Activated CD8-positive, alpha-beta memory T cell treated with anti-CD3 and anti-CD28 coated beads for 24 hours (primary cell): ENCODE measurements around the gene TXNDC2.
"Not testable (repeated sequence)": the region's sequence is repeated elsewhere in the genome, so short reads cannot be mapped to it uniquely, and the experiment has no call there.

Source experiments
- DNase-seq: peaks from one replicate; pipeline ENCODE4 v3.0.0-alpha.2; 2020

The TXNDC2 gene

GRCh38 chr18:9885170-9886004 is at the start of gene TXNDC2:
Gene TXNDC2 (plus strand): TSS chr18:9885973. CDS start chr18:9886681, 708 bp downstream.
- DNase-seq, result no peak

DNA sequence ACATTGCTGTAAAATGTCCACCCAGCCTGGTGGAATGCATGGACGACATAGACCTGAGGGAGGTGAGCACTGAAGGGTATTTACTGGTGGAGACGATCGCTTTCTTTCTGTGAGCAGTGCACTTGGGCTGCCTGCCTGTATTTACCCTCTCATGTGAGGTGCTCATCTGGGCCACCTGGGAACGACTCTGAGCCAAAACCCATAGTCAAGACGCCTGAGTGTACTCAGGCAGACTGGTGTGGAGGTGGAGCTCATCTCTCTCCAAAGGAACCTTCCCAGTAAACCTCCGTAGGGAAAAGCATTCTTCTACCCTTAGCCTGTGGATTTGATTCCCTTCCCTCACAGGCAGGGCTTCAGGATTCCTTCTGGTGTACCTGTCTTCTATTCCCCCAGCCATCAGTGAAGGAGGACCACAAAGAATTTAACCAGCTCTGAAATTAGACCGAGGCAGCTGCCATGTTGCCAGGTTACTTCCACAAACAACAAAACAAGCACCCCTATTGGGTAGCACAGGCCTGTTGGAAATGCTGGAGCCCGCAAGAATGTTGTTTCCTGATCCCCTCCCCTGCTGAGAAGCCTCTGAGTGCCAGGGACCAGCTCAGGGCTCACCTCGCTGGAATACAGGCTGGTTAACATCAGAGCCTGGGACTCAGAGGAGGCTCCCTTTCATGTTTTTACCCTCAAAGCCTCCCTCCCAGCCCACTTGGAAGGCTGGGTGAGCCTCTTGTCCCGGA is 47.5 kb upstream of the TXNDC2 start:
- no peak for DNase-seq

DNA sequence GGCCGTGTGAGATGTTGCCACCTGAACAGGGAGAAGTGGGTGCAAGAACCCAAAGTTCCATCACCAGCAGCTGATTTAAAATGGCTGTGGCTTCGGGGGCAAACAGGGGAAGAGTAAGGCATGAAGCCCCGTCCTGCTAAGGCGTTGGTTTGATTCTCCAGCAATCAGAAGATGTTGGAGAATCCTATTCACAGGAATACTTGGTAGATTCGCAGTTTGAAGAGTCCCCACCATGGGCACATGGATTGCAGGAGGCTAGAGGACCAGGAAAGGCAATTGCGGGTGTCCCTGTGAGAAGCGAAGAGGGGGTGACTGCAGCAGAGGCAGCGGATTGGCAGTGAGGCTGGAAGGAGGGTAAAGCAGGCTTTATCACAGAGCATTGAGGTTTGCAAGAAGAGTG is 46.6 kb upstream of the TXNDC2 start:
- DNase-seq, result no peak

GRCh38 chr18:9839853-9840252 is 45.9 kb upstream of the TXNDC2 start:
- DNase-seq, result no peak

DNA sequence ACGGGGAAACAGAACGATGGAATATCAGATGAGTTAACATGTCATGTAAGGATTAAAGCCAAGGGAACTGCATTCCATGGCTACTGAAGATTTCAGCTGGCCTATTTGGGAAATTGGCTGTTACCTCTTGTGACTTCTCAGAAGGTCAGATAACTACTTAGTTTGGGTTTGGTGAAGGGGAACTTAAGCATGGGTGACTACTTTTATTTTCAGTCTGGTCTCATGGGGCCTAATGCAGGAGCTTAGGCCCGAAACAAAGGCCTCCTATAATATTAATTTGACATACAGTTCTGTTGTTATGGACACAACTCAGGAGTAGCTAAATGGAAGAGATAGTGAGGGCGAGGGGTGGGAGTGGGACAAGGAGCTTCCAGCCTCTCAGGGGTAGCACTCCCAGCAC is 44.0 kb upstream of the TXNDC2 start:
- no peak for DNase-seq

DNA sequence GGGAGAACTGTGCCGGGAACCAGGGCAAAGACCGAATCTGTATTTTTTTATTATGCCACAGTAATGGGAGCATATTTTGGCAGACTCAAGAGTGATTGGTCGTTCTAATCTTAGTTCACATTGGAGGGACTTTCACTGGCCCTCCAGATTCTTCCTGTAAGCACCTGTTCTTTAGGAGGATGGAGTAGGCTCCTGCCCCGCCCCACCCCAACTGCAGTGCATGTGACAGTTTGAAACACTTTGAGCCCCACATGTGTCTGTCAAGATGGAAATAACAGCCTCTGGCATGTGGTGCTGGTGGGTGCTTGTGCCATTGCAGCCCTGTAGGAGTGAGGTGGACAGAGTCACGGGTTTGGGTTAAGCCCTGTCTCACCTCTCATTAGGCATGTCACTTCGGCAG is 43.3 kb upstream of the TXNDC2 start:
- no peak for DNase-seq

GRCh38 chr18:9845256-9845655 is 40.5 kb upstream of the TXNDC2 start:
- no peak for DNase-seq

- no peak for DNase-seq
Observed at GRCh38 chr18:9846162-9846925, 39.4 kb upstream of the TXNDC2 start.

DNA sequence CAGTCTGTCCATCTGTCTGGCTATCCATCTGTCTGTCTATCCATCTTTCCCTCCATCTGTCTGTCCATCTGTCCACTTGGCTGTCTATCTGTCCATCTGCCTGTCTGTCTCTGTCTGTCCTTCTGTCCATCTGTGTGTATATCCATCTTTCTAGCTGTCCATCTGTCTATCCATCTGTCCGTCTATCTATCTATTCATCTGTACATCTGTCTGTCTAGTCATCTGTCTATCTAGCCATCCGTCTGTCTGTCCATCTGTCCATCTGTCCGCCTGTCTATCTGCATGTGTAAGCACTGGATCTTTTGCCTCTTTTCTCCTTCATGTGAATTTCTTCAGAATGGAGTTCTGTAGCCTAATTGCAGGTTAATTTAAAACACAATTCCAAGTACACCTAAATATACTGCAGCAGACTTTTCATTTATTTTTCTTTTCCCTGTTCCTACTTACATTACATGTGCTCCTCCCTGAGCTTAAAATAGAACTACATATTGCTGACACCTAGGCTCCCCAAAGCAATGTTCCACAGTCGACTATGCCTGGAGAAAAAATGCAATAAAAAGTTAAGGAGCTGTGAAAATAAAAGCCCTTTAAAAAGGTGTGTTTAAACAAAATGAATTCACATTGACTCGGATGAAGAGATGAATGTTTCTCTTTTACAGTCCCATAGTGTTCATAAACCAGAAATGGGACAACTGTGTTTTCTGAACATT is 37.4 kb upstream of the TXNDC2 start:
- DNase-seq, result no peak

DNA sequence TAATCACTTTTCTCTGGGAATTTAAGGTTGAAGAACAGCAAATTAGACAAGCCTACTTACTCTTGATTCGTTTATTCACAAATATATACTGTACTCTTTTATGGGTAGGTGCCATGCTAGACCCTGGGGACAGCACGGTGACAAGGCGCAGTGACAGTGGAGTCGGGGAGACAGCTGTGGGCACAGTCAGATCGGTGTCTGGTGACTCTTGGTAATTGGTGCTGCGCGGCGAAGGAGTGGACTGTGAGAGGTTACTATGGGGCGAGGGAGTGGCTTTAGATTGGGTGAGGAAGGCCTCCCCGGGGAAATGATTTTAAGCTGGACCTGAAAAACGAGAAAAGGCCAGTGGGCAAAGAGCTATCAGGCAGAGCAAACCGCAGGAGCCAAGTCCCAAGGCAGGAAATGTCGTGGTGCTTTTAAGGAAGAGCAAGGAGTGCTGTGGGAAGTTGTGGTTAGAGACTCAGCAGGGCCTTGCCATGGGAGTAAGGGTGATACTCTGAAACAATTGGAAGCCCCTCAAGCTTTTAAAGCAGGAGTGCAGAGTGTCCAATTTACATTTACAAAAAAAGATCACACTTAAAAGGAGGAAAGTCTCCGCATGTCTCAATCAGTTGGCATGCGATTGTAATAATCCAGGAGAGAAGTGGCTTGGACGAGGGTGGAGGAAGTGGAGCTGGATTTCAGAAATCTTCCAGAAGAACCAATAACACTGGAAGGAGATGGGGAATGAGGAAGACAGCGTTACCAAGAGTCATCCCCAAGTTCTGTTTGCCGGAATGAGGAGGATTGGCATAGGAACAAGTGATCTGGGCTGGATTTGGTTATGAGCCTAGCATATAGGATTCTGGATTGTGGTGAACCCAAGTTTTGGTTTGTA is 36.1 kb upstream of the TXNDC2 start:
- DNase-seq, result no peak

DNA sequence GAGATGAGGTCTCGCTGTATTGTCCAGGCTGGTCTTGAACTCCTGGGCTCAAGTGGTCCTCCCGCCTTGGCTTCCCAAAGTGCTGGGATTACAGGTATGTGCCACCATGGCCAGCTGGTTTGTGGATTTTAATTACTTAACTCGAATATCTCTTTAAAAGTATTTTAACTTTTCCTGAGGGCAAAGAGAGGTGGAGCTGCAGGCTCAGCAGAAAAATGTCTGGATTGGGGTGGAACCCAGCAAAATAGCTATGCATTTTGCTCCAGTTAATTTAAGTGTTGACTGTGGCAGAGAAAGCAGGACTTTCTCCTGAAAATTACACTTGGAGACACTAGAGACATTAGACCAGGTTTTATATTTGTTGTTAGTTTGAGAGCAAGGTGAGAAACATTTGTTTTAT is 35.5 kb upstream of the TXNDC2 start:
- no peak for DNase-seq

- DNase-seq, result no peak
Observed at GRCh38 chr18:9851511-9851910, 34.3 kb upstream of the TXNDC2 start.

DNA sequence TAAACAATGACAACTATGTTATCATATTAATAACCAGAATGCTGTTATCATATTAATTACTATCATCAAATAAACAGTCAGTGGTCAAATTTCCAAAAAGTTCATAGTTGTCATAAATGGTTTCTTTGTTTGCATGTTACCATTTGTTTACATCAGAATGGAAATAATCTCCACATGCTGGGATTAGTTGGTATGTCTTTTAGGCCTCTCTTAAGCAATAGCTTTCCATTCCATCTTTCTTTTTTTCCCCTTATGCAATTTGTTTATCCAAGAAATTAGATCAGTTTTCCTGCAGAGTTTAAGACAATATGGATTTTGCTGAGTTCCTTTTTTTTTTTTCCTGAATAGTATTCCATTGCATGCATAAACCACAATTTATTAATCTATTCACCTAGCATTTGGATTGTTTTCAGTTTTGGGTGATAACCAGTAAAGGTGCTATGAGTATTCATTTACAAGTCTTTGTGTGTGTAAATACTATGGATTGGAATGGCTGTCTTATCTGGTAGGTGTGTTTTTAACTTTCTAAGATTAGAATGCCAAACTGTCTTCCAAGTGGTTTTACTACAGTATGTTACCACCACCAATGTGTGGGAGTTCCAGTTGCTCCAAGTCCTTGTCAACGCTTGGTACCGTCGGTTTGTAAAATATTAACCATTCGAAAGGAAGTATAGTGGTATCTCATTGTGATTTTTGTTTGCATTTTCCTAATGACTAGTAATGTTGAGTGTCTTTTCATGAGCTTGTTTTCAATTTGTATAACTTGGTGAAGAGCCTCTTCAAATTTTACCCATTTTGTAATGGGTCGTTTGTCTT is 33.3 kb upstream of the TXNDC2 start:
- DNase-seq, result no peak

DNA sequence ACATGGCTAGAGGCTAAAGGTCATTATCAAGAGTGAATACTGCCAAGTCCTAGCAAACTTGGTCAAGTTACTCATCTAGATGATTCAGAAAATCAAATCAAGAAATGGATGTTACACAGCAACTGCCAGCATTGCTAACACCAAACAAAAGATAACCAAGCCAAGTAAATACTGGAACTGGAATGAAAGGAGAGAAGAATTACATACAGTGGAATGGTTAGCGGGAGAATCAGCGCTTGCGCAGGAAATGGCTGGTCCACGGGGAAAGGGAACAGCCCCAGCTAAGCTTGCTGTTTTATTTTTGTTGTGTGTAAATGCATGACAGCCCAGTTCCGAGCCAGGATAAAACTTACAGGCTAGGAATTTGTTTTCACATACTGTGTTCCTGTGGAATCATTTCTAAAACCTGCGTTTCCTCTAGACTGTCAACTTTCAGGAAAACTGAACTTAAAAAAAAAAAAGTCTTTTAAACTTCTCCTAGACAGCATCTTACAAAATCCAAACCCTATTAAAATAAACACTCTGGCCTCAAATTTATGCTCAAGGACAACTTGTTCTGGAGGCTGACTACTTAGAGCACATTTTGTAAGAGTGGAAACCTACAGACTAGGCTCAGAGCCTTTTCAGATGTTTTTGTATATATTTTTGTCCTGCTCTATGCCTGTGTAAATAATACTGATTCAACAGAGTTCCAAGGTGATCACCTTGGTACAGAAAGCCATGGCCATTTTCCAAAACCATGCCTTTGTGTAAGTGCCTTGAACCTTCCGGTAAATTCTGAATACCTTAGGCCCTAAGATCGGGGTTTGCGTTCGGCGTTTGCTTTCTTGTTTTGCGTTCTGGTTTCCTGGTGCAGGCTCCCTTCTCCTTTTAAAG is 30.7 kb upstream of the TXNDC2 start:
- DNase-seq, result no peak

- no peak for DNase-seq
Observed at GRCh38 chr18:9855681-9856080, 30.1 kb upstream of the TXNDC2 start.

- no peak for DNase-seq
Observed at GRCh38 chr18:9856092-9856491, 29.7 kb upstream of the TXNDC2 start.

DNA sequence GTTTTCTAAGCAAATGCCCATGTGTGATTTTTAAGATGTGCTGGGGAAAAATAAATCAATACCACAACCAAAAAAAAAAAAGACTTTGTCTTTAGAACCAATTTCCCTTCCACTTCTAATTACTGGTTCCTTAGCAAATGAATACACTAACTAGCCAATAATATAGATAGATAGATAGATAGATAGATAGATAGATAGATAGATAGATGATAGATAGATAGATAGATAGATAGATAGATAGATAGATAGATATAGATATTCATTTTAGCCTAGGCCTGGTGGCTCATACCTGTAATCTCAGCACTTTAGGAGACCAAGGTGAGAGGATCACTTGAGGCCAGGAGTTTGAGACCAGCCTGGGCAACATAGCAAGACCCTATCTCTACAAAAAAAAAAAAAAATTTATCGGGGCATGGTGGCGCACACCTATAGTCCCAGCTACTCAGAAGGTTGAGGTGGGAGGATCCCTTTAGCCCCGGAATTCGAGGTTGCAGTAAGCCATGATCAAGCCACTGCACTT is 28.2 kb upstream of the TXNDC2 start:
- DNase-seq, result not testable (repeated sequence)

GRCh38 chr18:9858642-9859041 is 27.1 kb upstream of the TXNDC2 start:
- no peak for DNase-seq

DNA sequence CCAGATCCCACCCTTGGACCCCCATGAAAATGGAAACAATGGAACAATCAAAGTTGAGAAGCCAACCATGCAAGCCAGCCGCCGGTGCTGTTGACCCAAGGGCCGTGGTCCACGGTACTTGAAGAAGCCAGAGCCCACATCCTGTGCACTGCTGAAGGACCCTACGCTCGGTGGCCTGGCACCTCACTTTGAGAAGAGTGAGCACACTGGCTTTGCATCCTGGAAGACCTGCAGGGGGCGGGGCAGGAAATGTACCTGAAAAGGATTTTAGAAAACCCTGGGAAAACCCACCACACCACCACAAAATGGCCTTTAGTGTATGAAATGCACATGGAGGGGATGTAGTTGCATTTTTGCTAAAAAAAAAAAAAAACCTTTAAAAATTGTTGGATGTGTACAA is 26.5 kb upstream of the TXNDC2 start:
- no peak for DNase-seq

DNA sequence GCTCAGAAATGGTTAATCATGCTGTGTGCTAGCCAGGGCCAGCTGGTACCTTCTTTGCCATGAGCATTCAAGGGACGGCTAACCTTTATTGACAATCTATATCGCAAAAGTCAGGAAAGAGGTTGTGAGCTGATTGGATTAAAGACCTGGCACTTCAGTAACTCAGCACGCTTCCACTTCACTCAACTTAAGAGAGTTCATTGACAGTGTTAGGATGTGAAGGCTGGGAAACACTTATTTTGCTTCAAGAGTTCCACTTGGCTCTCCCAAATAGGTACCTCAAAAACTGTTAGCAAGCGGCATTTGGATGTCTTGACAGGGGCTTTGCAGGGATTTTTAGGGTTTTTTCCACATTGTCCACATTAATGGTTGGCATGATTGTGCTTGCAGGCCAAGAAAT is 25.1 kb upstream of the TXNDC2 start:
- no peak for DNase-seq
